Medulla oblongata (tissue), 1 donor: ENCODE data around the gene FAIM2.

Source experiments
- DNase-seq: peaks from one replicate; pipeline ENCODE4 v3.0.0-alpha.2; 2015; ENCODE audit errors: extremely low spot score

Gene FAIM2

DNA sequence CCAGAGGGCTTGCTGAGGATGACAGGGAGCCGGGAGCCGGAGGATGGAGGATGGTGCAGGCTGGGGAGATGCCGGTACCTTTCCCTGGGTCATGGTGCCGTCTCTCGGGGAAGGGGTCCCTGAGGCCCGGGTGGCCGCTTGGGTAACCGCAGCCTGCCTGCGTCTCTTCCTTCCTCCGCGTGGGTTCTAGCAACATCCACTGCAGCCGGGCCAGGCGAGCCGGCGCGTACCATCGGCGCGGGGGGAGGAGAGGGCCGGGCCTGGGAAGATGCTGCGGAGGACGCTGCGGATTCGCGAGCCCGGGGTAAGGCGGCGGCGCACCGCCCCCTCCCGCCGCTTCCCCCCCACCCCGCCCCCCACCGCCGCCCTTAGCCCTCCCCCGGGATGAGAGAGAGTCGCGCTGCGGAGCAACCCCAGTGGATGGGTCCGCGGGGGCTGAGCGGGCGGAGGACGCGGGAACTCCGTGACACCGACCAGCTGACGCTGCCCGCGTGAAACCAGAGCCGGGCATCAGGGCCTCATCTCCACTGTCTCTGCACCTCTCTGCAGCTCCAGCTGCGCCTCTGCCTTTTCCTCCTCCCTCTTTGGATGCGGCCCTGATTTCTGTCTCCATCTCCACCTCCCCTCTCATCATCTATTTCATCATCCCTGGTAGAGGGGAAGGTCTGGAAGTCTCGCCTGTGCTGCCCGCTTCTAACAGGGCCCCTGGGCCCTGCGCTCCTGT lies at the start of gene FAIM2:
TSS of gene FAIM2 (minus strand) at position 201 of the 724 bp plus-strand sequence. CDS start at position 93, 108 bp downstream.
- DNase-seq: peak; percentile 84

DNA sequence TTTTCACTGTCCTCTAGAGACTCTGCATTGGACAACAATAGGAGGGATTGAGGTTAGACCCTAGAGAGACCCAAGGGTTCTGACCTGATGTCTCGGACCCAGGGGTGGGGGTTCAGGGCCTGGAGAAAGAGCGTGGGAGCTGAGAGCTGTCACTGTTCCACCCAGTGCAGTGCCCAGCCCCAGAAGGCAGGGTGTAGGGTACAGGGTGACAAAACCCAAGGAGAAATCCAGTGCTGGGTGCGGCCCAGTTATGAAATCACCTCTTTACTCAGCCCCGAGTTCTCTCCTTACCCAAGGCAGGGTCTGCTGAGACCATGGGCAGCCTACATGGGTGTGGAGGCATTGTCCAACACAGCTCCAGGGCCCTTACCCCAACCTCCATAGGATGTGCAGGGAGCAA lies 49.5 kb upstream of the FAIM2 start:
- DNase-seq: no peak

DNA sequence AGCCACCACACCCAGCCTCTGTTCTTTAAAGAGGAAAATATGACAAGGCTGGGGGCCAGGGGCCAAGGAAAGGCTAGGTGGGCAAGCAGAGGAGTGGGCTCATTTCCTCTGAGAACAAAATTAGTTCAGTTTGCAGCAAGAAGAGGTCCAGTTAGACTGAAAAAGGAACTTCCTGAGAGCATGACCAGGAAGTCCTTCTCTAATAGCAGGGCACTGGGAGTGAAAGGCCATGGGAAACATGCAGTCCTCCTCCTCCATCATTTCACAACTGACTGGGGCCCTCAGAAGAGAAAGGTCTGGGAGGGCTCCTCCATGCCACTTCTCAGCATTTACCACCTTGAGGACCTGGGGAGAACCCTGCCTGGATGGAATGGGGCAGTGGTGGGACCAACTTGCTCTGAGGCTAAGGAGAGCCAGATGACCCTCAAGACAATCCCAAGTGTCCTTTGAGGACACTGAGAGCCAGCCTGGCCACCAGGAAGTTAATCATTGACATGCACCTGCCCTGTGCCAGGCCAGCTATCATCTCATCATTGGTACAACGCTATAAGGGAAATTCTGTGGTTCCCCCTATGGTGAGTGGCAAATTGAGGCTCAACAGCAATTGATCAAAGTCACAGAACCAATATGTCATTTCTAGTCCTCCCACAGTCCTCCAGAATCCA lies 48.8 kb upstream of the FAIM2 start:
- no peak for DNase-seq

DNA sequence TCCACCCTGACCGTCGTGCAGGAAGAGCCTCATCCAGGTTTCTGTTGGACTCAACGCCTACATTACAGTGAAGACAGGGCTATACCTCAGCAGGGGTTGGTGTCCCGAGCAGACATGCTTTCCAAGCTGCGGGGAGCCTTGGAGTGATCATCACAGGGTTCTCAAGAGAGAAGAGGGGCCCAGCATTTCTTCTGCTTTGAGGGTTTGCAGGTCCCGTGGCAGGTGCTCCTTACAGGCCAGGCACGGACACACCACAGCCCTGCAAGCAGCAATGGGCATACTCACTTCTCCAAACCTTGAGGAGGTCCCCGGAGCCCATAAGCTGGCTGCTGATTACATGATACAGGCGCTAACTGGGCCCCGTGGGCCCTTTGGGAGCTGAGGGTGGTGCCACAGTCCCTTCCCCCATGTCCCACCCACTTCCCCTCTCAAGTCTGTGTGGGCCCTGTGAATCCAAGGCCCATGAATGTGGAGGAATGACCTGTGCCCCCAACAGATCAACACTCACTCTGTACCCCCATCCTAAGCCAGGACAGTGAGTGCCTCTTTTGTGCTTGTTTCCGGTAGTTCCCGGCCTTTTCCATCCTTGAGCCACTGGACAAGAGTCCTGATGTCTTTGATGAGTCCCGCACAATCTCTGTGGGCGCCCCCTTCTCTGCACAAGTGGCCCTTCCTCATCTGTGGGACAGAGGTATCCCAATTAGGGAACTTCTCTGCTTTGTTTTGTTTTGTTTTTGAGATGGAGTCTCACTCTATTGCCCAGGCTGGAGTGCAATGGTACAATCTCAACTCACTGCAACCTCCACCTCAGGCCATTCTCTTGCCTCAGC lies 47.9 kb upstream of the FAIM2 start:
- DNase-seq: no peak

DNA sequence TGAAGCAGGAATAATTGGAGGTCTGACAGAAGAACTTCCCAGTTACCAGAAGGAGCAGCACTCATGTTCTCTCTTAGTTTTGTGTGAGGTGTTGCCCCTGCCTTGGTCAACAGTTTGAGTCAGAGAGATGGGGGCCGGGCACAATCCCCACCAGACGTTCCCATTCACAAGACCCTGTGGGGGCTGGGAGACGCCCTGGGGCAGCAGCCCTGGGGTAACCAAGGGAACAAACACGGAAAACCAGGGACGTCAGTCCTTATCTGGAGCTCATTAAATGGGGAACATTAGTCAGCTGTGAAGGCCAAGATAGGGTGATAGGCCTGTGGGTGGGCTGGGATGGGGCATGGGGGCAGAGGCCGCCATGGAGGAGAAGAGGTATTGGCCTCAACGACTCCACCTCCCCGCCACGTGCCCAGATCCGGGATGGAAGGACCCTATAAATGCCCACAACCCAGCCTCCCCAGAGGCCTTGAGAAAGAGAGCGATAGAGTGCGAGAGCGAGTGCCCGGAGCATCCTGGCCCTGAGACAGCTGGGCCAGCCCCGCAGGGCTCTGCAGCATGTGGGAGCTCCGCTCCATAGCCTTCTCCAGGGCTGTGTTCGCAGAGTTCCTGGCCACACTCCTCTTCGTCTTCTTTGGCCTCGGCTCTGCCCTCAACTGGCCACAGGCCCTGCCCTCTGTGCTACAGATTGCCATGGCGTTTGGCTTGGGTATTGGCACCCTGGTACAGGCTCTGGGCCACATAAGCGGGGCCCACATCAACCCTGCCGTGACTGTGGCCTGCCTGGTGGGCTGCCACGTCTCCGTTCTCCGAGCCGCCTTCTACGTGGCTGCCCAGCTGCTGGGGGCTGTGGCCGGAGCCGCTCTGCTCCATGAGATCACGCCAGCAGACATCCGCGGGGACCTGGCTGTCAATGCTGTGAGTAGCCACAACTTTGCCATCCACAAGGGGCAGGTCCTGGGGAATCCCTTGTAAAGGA lies 46.9 kb upstream of the FAIM2 start, which contains the start of gene AQP2:
TSS of gene AQP2 (plus strand) at position 465 of the 979 bp plus-strand sequence. CDS start at position 559, 94 bp downstream.
- no peak for DNase-seq

DNA sequence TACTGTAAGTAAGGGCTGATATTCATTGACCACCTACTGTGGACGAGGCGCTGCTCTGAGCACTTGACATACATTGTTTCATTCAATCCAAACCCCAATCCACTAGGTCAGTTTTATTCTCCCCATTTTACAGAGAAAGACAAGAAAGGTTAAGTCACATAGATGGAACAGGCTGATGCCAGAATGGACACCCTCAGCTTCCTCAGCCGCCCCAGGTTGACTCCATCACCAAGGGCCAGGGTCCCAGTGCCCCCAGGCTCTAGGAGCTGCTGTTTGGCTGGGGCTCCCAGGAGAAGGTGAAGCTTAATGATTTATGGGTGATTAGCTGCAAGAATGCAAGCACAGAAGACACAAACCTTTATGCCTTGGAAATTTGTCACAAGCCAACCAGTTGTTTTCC lies 46.2 kb upstream of the FAIM2 start:
- DNase-seq: no peak

DNA sequence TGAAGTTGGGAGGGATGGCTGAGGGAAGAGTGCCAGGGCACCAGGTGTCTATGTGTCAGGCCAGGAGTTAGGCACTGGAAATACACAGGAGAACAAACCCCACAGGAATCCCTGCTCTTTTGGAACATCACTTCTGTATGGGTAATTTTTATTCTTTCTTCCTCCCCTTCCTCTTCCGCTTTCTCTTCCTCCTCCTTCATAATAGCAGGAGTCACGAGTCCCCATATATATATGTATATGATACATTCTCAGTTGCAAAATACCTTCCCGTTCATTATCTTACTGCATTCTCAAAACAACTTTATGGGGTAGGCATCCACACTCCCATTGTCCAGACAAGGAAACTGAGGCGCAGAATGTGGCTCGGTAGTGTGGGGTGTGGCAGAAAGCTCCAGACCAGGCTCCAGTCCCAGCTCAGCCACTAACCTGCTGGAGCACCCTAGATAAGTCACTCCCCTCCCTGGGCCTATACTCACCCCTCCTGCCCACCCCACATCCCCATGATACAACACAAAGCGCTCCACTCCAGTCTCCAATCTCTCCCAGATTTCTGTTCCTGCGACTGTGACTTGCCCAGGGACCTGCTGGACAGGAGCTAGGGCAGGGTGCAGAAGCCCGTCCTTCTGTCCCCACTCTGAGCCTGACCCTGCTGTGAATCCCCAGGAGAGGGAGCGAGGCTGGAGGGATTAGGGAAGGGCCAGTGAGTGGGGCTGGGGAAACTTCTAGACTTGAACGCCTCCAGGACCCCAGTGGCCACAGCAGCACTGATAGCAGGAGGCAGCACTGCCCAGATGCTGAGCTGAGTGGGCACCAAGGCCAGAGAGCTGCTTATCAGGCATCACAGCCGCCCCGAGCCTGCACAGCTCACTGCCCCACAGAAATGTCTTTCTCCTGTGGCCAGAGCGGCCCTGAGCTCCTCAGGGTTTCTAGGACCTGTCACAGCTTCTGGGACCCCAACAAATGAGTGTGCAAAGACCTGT lies 45.5 kb upstream of the FAIM2 start:
- DNase-seq: no peak

DNA sequence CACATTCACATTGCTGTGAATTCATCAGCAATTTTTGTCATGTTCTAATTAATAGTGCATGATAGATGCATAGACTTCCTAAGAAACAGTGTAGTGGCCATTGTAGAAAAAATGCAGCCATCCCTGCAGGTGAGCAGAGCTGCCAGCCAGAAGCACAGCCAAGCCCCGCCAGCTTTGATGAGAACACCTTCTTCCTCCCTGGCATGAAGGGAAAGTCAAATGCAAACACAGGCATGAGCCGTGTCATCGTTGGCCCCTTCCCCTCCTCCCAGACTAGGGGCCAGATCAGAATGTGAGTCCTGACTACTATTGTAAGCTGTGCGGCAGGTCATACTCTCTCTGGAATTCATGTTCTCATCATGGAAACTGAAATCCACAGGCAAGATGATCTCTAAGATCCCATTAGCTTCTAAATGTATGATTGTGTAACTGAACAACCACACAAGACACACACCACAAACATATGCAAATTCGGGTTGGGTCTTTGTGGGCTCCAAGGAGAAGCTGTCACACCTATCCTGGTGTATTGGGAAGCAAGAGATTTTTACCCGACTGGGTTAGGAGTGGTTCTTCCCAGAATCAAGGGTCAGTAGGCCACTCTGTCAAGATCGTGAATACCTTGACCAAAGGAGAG lies 44.0 kb upstream of the FAIM2 start:
- DNase-seq: no peak

DNA sequence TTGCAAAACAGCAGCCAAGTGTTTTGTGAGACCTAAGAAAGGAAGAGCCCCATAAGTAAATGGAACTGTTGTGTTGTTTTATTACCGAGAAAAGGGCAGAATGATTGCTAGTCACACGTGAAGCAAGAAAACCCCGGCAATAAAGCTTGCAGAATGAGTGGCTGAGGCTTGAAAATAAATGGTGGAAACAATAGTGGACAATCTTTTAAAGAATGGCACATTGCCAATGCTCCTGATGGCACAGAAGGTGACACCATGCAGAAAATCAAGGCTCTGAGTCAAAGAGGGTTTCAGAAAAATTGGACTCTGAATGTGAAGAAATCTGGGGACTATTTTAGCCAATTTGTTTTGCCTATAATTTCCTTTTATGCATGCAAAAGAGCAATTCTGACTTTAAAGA lies 42.8 kb upstream of the FAIM2 start:
- no peak for DNase-seq

DNA sequence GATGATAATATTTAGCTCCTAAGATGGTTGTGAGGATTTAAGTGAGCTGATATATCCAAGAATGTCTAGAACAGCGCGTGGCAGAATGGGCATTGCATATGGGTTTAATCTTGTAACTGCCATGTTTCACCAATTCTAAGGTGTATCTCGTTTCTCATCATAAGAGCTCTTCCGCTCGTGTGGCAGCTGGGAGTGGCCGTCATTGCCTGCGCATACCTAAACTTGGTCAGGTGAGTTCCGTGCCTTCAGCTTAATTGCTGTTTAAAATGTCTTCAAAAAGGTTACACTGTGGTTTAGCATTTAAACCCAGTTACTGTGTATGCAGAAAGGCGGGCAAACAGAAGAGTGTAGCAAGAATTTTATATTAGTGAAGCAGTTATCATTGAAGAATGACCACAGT lies 42.4 kb upstream of the FAIM2 start:
- DNase-seq: no peak

DNA sequence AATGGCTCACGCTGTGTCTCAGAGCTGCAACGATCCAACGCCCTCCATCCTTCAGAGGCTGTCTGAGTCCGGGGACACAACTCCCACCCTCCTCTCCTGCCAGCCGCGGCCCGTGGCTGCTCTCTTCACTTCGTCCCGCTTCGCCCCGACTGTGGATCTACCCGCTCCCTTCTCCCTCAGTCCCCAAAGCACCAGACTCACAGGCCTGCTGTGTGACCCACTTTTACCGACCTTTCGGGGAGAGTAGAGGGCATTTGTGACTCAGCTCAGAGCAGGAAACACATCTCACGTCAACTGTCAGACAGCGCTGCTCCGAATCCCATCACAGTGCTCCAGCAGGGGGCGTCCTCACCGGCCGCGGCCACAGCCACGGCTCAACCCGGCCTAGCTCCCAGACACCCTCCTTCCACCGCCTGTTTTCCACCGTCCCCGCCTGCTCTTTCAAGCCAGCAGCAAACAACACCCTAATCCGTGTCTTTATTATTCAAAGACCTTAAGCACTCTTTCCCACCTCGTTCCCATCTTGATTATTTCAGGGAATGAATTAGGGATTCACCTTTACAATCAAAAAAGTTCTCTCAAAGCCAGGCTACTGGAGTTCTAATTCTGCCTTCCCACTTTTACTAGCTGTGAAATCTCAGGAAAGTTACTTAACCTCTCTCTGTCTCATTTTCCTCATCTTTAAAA lies 41.8 kb upstream of the FAIM2 start:
- peak; percentile 84 for DNase-seq

DNA sequence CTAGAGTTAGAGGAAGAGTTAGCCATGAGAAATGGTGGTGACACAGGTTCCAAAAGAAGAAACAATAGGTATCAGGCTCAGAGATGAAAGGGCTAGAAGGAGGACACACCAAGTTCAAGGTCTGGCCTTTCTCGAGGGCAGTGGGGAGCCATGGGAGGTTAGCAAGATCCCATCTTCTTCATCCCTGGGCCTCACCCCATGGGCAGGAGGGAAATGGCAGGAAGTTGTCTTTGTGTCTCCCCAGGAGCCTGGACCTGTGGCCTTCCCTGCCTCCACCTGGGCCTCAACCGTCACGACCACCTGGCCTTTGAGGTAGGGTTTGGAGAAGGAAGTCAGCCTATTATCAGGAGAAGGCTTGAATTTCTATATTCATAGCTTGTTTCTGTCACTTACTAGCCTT lies 41.0 kb upstream of the FAIM2 start:
- DNase-seq: no peak

DNA sequence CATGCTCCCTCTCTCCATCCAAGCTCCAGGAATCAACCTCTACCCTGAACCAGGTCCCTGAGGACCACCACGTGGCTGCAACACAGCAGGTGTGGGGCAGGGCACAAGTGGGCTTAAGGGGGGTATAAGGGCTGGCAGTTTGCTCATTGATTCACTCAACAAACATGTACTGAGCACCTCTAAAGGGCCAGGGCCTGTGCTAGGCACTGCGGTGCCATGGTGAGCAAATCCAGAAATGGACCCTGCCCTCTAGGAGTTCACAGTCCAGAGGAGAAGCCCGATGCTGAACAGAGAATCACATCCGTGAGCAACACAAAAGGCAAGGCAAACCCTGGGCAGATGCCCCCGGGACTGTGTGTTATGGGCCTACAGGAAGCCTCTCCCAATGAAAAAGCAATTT lies 40.3 kb upstream of the FAIM2 start:
- no peak for DNase-seq

DNA sequence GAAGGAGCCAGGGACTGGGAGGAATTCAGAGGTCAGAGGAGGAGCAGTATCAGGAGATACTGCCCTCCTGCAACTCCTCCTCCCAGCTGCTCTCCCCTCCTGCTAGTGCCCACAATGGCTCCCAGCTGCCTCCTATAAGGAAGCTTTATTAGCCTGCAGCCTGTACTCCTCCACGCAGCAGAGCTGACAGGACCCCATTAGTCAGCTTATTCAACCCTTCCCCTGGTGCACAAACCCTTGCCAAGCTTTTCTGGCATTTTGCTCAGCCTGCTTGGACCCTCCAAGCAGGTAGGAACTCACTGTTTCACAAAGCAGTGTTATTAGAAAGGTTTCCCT lies 39.9 kb upstream of the FAIM2 start:
- no peak for DNase-seq

DNA sequence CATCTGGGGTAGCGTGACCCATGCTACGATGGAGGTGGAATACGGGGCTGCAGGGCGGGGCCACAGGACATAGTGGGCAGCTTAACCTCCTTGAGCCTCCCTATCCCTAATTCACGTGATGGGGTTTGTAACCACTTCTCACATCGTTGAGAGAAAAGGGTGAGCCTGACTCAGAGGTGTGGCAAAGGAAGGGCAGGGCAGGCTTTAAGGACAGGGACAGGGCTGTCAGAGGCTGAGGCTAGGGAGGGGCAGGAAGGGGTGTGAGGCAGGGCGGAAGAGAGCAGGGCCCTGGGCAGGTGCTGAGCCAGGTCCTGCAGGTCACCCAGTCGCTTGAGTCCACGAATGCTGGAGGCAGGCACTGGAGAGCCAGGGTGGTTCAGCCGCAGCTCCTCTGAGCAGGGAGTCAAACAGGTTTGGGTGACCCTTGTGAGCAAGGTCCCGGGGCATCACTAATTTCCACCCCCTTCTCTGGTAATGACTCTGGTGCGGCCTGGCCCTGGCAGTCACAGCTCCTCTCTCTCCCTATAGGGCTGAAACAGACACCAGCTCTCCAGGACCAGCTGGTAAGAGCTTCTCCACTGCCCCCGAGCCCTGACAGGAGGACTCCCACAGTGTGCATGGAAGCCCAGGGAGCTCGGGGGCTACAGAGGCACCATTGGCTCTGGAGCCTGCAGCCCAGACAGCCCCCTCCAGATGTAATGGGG lies 39.4 kb upstream of the FAIM2 start:
- DNase-seq: no peak

DNA sequence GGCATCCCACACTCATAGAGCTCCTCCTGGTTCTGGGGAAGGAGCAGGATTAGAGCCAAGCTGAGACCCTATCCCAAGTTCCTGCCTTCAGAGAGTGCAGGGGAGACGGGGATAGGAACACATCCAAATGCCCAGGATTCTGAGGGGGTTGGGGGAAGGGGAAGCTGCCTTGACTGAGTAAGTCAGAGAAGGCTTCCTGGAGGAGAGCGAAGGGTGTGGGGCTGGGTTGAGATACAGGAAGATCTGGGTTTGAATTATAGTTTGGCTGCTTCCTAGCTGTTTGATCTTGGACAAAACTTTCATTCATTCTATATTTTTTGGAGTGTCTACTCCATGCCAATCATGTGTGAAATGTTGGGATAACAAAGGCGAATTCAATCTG lies 38.8 kb upstream of the FAIM2 start:
- no peak for DNase-seq

DNA sequence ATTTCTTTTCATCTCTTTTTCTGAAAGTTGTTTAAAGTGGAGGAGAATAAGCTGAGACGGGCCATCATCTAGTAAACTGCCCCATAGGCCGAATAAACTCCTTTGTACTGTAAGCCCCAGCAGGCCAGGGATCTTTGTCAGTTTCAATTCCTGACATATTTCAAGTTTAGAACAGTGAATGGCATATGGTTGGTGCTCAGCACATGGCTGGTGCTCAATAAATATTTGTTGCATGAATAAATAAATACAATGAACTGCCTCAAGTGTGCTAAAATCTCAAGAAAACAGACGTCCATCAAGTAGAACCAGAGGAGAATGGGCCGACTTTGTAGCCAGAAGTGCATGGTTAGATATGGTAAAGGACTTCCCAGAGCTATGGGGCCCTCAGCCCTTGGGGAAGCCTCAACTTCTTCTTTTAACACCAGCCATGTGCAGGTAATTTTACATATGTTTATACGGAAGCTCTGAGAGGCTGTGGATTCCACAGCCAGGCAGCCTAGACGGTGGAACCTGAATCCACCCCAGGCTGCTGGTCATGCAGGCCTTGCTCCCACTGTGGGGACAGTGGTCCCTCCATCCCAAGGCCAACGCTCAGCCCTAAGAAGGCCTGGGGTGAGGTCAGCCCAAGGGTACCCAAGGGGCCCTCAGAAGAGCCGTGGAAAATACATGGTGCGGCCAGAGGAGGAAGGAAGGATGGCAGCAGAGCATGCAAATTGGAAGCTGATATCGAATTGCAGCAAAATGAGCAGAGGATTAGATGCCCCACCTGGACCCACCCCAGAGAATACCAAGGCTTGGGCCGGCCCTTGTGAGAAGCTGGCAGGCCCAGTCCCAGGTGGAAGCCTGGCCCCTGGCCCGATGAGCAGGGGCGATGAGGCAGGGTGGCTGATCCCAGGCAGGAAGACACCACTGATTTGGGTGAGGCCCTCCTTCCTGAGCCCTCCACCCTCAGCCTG lies 38.1 kb upstream of the FAIM2 start:
- no peak for DNase-seq
